ENCODE data around the gene BTBD9. TPM values are rescaled to one million over a fixed set of nuclear protein-coding genes. Genes with fewer than 3 reads are reported as not detected.

Gene BTBD9
- total RNA-seq, 2 donors from 2014 or later = 15.3 to 23.6 TPM

DNA sequence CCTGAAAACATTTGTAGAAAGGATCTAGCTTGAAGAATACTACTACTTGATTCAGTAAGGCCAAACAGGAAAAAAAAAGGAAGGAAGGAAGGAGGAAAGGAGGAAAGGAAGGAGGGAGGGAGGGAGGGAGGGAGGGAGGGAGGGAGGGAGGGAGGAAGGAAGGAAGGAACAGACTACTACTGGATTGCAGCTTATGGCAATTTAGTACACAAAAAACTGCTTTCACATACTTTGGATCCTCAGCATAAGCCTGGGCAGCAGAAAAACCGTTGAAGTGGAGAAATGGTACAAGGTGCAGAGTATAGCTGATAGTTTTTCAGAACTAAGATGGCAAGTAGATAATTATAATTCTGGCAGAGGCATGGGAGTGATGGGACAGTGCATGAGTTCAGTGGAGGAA is 201.6 kb downstream of the BTBD9 start:
- Histone ChIP-seq H3K36me3 (no peaks in the 10 kb centered on the region), H3K9ac (ENCODE audit: low read depth in 2 of 2, low read length in 2 of 2) (no peak overlapping the region), H3K4me3 (no peak overlapping the region), H3K4me1 (no peaks in the 10 kb centered on the region), H3K27ac (no peak overlapping the region), H3K27me3 (no peaks in the 10 kb centered on the region), H3K9me3 (no peaks in the 10 kb centered on the region)
- DNase-seq = no peak
- intact Hi-C loops (cut with DNase I) = no loop called here
- TF ChIP-seq, protein P1, sequence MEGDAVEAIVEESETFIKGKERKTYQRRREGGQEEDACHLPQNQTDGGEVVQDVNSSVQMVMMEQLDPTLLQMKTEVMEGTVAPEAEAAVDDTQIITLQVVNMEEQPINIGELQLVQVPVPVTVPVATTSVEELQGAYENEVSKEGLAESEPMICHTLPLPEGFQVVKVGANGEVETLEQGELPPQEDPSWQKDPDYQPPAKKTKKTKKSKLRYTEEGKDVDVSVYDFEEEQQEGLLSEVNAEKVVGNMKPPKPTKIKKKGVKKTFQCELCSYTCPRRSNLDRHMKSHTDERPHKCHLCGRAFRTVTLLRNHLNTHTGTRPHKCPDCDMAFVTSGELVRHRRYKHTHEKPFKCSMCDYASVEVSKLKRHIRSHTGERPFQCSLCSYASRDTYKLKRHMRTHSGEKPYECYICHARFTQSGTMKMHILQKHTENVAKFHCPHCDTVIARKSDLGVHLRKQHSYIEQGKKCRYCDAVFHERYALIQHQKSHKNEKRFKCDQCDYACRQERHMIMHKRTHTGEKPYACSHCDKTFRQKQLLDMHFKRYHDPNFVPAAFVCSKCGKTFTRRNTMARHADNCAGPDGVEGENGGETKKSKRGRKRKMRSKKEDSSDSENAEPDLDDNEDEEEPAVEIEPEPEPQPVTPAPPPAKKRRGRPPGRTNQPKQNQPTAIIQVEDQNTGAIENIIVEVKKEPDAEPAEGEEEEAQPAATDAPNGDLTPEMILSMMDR (IDR thresholded peaks at IDR 0.05) = no peak

DNA sequence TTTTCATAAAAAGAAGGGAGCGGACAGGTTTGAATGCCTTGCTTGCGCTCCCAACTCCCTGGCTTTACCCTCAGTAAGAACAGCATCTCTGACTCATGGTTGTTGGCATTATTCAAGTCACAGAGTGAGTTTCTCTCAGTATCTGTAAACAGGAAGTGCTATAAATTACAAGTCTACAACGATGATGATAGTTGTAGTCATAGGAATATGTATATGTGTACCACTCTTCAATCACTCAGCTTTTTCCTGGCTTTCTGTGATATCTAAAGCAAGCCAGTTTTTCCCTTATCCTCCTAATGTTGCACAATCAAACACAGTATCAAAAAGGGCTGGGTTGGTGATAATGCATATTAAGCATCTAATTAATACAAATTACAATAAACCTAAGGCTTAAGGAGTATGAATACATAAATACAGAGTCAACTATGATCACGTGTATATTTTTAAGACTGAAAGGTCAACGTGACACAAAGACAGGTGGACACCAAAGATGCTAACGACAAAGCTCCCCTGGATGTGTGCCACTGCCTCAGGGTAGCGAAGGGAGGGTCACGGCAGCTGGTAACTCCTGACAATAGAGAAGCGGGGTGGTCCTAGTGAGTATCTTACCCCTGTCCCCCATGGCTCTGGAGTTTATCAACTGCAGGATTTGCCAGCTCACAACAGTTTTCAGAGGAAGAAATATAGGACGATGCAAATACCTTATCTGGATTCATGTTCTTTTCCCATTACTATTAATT is 202.8 kb downstream of the BTBD9 start:
- Histone ChIP-seq H3K9me3 (no peaks in the 10 kb centered on the region), H3K4me3 (no peak overlapping the region), H3K4me1 (no peaks in the 10 kb centered on the region), H3K36me3 (no peaks in the 10 kb centered on the region), H3K27ac (no peak overlapping the region), H3K27me3 (no peaks in the 10 kb centered on the region), H3K9ac (ENCODE audit: low read depth in 2 of 2, low read length in 2 of 2) (no peak overlapping the region)
- TF ChIP-seq, protein P1 (IDR thresholded peaks at IDR 0.05) = no peak
- DNase-seq = no peak
- intact Hi-C loops (cut with DNase I) = no loop called here

DNA sequence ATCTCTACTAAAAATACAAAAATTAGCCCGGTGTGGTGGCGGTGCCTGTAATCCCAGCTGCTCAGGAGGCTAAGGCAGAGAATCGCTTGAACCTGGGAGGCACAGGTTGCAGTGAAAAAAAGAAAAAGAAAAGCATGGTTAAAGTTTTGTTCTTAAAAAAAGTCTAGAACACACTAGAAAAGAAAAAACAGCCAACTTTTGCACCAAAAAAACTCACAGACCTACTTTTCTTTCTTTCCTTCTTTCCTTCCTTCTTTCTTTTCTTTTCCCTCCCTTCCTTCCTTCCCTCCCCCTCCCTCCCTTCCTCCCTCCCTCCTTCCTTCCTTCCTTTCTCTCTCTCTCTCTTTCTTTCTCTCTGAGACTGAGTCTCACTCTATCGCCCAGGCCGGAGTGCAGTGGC is 204.4 kb downstream of the BTBD9 start:
- no peaks in the 10 kb centered on the region for H3K36me3 ChIP-seq
- intact Hi-C loops (cut with DNase I) = no loop called here

DNA sequence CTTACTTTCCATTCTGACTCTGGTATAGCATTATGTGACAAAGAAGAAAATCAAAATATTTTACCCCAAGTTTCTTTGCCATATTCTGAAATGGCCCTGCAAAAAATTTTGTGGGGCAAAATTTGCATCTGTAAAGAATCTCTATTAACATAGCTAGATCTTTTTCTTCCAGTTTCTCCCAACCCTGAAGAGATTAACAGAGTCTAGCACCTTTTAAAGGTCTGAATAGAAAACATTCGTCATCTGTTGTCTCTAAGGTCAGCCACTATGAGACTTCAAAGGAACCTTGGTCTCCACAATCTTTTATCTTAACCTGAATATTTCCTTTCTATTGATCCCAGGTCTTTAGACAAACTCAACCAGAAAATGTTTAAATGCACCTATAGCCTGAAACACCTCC is 205.7 kb downstream of the BTBD9 start:
- Histone ChIP-seq H3K27me3 (no peaks in the 10 kb centered on the region), H3K9me3 (no peaks in the 10 kb centered on the region), H3K27ac (no peak overlapping the region), H3K4me1 (no peaks in the 10 kb centered on the region), H3K9ac (ENCODE audit: low read depth in 2 of 2, low read length in 2 of 2) (no peak overlapping the region), H3K4me3 (no peak overlapping the region), H3K36me3 (no peaks in the 10 kb centered on the region)
- TF ChIP-seq, protein P1 (IDR thresholded peaks at IDR 0.05) = no peak
- no peak for DNase-seq
- intact Hi-C loops (cut with DNase I) = no loop called here

More for the DNA sequence above, 204.4 kb downstream of the BTBD9 start:
- Histone ChIP-seq H3K27me3 (no peaks in the 10 kb centered on the region), H3K4me3 (no peak overlapping the region), H3K4me1 (no peaks in the 10 kb centered on the region), H3K9me3 (no peaks in the 10 kb centered on the region), H3K9ac (ENCODE audit: low read depth in 2 of 2, low read length in 2 of 2) (no peak overlapping the region), H3K27ac (no peak overlapping the region)
- TF ChIP-seq, protein P1 (IDR thresholded peaks at IDR 0.05) = no peak
- DNase-seq = no peak

DNA sequence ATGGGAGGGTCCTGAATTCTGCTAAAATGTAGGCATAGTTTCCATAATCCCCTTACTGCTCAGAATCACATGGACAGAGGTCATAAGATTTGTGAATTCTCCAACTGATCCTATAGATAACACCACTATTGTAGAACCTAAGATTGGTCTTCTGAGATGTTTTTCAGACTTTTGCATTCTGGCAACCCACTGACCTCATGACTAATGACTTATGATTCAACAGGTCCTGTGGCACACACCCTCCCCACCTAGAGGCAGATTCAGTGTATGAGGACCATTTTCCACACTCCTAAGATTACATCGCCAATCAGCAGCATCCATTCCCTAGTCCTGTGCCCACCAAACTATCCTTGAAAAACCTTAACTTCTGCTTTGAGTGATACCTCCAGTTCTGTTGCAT is 207.2 kb downstream of the BTBD9 start:
- Histone ChIP-seq H3K9ac (ENCODE audit: low read depth in 2 of 2, low read length in 2 of 2) (no peak overlapping the region), H3K9me3 (no peaks in the 10 kb centered on the region), H3K36me3 (no peaks in the 10 kb centered on the region), H3K4me3 (no peak overlapping the region), H3K4me1 (no peaks in the 10 kb centered on the region), H3K27ac (no peak overlapping the region), H3K27me3 (no peaks in the 10 kb centered on the region)
- DNase-seq = no peak
- TF ChIP-seq, protein P1 (IDR thresholded peaks at IDR 0.05) = no peak
- intact Hi-C loops (cut with DNase I) = no loop called here

Measured in colonic mucosa (tissue), 4 donors.